ENCODE measurements around the gene TERT.

The TERT gene

DNA sequence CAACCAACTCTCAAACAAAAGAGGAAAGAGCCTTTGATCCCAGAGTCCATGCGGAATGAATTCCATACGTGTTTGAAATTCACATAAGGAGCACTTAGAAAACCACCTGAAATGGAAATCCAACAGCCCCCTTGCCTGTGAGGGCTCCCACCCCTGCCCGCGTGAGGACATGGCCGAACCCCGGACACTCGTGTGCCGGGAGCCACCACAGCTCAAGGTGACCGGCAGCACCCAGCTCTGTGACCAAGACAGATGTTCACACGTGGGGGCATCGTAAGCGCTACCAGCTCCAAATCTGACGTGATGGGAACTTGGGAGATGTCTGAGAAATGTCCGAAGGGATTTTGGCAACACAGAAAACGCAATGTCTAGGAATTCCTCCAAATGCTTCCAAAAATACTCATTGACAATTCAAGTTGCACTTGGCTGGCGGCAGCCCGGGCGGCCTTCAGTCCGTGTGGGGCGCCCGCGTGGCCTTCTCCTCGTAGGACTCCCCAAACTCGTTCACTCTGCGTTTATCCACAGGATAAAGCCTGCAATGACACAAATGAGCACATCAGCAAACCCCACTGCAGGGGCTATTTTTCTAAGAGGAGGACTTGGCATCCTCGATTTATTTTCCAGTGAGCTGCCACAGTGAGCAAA is 23.2 kb upstream of the TERT start:
- no peak for DNase-seq

DNA sequence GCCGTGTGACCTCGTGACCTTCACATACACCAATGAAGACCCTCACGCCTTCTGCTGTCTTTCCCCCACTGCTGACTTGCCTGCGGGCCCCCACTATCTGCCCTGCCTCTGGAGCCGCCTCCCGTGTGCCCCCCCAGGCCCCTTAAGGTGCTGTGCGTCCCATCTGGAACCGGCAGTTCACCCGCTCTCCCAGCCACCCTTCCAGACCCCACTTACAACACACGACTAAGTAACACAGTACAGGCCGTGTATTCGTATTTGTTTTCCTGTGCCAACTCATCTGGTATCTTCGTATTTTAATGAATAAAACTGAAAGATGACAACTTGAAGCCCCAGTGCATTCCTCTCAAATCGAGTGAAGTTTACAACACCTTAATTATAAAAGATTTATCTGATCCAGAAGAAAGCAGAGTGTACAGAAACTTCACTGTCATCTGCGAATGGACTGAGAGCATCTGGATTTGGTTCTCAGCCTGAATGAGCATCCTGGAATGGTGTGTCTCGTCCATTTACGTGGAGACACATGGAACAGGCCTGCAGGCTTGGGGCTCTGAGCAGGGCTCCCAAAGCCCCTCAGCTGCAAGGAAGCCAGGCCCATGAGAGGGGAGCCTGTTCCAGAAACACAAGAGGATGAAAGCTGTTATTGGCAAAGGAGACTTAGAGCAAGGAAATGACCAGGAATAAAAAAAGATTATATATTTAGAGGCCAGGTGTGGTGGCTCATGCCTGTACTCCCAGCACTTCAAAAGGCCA is 21.9 kb upstream of the TERT start:
- no peak for DNase-seq

DNA sequence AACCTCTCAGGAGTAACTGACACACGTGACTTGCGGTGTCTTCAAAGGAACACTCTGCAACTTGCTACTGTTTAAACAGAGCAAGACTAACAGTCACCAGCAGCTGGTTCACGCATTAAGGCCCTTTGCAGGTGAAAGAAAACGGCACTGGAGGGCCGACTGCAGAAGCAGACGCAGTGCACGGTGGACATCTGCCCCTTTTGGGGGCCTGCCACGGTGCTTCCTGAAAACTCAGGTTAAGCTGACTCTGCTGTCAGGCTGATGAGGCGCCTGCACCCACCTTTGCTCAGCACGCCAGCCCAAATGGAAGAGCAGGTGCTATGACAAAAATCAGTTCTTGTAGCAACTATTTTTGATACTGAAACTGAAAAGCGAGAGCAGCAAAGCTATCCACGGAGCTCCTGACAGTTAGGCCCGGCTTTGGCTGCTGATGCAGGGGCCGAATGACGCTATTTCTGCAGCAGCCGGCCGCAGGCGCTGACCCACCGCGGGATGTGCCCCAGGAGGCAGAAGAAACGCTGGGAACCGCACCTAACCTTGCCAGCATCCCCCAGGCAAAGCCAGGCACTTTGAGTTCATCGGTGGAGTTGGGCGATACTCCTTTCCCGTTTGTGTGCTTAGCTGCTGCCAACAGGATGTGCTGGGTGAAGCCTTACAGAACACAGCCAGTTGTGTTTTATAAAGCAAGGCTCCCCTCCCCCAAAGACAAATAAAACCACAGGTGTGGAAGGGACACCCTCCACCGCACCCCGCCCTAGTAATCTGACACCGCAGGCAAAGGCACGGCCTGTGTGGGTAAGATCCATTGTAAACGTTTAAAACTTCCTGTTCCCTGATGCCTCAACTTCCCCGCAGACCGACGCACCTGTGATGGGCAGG is 21.1 kb upstream of the TERT start:
- DNase-seq = no peak

DNA sequence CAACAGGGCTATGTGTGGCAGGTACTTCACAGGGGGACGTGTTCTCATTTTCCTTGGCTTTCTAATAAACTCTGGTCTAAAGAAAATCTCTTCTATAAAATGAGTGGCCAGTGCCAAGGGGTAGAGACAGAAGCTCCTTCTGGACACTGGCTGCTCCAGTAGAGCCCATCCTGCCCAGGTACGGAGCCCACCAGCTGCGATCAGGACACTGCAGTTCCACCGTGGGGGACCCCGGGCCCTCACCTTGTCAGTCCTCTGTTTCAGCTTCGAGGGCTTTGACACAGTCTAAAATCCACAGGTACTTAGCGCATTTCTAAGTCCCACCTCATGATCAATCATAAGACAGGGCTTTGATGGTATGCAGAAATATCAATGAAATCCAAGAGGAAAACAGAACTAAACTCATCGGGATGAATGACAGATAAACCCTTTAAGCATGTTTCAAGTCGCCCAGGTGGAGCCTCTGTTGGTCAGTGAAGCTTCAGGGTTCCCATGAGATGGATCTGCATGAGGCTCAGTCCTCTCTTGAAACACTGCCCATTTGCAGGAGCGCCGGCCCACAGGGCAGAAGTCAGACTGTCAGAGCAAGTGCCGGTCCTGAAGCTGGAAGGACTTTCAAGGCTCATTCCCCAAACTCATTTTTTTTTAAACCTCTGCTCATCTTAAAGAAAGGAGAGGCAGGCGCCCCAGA is 20.3 kb upstream of the TERT start:
- no peak for DNase-seq

DNA sequence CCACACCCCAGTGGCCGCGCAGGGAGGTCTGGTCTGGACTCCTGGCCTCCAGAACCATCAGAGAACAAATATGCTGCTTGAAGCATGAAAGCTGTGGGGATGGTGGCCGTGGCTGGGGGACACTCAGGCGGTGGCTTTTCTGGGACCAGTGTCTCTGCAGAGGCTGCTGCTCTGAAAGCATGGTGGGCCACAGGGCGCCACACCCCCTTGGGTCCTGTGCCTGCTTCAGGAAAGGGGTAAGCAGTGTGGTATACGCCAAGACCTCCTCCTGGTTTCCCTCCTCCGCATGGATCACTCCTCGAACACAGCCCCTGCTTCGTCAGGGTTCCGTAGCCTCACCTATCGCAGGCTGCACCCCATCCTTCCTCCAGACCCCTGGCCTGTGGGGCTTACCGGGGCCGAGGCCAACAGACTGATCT is 19.7 kb upstream of the TERT start:
- DNase-seq = no peak

DNA sequence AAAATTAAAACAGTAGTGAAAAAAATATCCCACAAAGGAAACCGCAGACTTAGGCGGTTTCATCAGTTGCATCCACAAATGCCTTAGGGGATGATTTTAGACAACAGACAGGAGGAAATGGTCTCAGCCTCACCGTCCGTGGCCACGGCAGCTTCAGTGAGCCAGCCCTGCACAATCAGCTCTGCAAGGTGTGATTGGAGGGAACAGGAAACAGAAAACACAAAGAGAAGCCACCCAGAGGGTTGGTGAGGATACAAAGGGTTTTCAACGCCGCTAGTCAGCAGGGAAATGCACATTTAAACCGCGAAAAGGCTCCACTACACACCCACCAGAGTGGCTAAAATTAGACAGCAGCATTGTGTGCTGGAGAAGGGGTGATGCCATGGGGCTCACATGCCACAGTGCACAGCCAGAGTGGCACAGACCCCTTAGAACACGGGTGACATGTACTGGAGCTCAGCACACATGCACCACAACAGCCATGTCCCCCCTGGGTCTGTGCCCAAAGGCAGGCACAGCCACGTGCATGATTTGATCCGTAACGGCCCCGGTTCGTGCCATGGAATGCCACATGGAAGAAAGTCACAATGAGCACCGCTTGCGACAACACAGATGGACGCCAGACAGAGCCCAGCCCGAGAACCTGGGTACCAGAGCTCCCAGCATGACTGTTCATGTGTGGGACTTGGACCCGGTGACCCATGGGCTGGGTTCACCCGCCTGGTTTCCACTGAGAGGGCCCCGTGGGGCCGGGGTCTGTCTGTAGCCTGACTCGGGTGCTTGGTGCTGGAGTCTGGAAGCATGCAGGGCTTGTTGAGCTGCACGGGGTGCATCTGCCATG is 18.3 kb upstream of the TERT start:
- no peak for DNase-seq

DNA sequence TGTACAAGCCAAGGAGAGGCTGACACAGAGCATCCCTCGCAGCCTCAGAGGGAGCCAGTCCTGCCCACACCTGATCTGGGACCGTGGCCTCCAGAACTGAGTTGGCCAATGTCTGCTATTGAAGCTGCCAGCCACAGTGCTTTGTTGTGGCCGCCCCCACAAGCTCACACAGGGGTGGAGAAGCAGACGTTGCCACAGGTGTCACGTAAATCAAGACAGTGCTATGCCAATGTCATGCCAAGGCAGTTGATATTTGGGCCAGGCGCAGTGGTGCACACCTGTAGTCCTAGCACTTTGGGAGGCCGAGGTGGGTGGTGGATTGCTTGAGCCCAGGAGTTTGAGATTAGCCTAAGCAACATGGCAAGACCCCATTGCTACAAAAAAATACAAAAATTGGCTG is 17.3 kb upstream of the TERT start:
- DNase-seq = no peak

DNA sequence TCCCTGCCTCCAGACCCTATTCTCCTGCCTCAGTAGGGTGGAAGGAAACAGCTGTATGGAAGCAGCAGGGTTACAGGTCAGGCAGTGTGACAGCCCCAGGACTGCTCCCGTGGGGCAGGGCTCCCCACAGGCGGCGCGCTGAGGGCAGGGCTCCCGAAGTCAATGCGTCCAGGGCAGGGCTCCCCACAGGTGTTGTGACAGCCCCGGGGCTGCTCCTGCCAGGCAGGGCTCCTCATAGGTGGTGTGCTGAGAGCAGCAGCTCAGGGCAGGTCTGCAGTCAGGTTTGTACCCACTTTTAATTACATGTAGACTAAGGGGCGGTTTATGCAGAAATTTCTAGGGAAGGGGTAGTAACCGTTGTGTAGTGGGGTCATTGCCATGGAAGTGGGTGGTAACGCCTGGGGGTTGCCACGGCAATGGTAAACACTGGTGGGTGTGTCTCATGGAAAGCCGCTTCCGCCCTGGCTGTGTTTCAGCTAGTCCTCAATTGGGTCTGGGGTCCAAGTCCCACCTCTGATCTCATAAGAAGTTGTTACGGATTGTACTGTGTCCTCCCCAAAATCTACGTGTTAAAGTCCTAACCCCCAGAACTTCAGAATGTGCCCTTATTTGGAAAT is 16.7 kb upstream of the TERT start:
- no peak for DNase-seq

DNA sequence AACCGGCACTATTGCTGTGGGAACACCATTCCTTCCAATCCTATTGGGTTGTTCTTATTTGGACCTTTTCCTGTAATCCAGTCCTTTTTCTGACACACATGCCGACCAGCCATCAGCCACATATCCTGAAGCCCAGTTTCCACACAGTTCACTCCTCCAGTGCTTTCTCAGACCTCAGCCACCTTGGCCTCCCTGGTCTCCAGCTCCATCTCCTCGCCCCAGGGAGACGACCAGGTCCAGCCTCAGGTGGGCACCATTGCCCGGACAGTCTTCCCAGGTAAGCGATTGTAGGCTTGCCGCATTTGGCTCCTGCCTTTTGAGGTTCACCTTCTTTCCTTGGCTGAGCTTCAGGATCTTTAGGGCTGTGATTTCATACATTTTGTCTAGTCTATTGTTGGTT is 15.2 kb upstream of the TERT start:
- no peak for DNase-seq

DNA sequence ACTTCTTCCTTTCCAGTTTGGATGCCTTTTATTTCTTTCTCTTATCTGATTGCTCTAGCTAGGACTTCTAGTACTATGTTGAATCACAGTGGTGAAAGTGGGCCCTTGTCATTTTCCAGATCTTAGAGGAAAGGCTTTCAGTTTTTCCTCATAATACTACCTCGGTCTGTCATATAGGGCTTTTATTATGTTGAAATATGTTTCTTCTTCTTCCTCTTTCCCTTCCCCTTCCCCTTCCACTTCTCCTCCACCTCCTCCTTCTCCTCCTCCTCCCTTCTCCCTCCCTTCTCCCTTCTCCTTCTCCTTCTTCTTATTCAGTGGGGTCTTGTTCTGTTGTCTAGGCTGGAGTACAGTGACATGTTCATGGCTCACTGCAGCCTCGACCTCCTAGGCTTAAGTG is 9.2 kb upstream of the TERT start:
- DNase-seq = no peak

DNA sequence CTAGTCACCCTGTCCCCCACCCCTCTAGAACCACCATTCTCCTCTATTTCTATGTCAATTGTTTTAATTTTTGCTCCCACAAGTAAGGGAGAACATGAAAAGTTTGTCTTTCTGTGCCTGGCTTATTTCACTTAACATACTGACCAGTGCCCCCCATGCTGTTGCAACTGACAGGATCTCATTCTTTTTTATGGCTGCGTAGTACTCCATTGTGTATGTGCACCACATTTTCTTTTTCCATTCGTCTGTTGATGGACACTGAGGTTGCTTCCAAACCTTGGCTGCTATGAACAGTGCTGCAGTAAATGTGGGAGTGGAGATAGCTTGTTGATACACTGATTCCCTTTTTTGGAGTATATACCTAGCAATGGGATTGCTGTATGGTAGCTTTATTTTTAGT is 7.4 kb upstream of the TERT start:
- DNase-seq = no peak

DNA sequence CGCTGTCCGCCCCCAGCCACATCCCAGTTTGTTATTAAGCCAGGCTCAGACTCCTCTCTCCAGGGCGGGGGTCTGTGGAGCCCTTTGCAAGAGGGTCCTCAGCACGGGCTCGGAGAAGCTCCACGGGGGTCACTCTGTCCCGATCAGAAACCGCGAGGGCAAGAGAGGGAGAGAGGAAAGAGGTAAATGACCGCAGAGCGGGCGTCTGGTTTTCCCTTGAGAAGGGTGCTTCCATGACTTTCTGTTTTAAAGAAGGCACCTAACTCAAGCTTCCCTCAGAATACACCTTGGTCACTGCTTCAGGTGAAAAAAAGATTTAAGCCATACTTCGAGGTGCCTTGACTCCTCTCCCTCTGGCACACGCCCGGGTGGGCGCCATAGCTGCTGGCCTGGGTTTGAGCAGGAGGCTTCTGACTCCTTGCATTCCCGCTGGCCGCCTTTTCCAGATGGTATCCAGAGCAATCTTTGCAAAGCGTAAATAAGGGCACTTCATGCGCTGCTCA is 5.8 kb upstream of the TERT start:
- DNase-seq = no peak

DNA sequence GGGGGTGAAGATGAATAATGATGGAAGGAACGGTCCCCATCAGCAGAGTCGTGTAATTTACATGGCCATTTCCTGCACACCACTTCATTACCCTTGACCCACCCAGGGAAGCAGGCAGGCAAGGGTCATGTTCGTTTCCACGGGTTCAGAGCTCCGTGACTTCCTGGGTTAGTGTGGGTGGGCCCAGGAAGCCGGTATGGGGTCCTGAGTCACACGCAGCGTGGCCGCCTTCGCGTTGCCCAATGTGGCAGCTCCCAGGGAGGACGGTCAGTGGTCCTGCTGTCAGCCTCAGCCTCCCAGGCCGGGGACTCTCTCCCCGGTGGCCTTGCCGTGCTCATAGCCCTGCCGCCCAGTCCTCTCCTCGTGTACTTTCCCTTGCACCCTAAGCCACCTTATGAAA is 5.1 kb upstream of the TERT start:
- no peak for DNase-seq

DNA sequence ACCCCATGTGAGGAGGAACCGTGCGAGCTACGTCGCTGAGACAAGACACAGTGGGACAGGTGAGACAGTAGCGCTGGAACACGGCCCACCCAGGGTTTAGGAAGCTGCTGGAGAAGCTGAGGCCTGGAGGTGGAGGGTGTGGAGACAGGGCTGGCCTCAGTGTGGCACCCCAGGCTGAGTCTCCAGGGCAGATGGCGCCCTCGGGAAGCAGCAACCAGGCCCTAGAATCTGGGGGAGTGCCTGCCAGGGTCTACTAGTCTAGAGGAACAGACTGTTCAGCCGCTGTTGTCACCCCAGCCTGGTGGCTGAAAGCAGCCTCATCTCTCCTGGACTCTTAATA is 4.6 kb upstream of the TERT start:
- no peak for DNase-seq

DNA sequence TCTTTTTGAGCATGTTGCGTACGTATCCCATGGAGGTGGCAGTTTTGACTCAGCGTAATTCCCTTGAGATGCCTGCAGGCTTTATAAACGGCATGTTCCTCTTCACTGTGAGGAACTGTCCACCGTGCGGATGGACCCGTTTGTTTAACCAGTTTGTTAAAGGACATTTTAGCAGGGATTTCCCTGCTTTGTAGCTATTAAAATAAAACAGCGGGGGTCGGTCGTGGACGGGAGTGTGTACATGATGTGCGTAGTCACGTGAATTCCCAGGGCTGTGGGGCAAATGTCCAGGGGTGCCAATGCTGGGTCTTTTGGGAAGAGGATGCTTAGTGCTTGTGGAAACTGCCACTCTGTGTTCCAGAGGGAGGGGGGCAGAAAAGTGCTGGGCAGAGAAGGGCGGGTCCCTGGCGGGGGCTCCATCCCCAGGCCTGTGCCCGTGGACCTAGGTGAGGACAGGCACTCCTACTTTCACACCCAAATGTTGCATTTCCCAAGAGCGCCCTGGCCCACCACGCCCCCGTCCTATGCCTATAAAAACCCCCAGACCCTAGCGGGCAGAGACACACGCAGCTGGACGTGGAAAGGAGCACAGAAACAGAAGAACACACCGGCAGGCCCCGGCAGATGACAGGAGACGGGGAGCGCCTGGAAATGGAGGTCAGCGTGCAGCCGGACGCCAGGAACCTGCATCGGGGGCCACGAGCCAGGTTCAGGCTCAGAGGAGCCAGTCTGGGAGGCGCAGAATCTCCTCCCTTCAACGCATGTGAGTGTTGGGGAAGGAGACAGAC is 4.0 kb upstream of the TERT start:
- DNase-seq = no peak

DNA sequence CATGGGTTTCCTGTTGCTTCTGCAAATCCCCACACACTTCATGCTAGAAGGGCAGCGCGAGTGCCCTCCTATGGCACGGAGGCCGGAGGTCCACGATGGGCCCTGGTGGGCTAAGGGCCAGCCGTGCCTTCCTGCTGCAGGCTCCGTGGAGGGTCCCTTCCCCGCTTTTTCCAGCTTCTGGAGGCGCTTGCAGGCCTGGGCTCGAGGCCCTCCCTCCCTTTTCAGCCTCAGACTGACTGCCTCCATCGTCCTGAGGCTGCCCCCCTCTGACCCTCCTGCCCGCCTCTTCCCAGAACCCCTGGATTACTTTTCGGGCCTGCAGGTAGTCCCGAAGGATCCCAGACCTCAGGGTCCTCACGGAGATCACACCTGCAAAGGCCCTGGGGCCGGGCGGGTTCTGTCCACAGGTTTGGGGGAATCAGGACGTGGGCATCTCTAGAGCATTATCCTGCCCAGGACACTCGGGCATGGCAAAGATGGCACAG is 3.2 kb upstream of the TERT start:
- no peak for DNase-seq

DNA sequence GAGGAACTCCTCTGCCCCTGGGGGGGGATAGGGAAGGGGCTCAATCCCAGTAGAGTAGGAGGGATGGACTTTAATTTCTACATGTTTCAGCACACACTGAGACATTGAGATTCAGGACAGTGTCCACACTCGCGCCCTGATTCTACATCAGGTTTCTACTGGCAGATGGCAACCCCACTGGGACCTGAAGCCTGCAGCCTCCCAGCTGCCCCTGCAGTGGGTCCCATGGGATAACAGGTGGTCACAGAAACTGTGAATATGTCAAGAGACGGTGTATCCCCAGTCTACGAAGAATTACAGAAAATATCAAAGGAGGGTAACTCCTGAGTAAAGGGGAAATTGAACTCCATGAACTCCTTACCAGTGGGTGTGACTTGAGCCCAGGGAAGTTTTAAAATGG is 2.4 kb upstream of the TERT start:
- no peak for DNase-seq

DNA sequence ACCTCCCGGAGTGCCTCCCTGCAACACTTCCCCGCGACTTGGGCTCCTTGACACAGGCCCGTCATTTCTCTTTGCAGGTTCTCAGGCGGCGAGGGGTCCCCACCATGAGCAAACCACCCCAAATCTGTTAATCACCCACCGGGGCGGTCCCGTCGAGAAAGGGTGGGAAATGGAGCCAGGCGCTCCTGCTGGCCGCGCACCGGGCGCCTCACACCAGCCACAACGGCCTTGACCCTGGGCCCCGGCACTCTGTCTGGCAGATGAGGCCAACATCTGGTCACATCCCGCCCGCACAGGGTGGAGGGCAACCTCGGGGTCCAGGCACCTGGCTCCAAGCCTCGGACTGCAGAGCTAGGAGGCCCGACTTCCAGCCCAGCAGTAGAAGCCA is 776 bp upstream of the TERT start:
- DNase-seq = no peak

DNA sequence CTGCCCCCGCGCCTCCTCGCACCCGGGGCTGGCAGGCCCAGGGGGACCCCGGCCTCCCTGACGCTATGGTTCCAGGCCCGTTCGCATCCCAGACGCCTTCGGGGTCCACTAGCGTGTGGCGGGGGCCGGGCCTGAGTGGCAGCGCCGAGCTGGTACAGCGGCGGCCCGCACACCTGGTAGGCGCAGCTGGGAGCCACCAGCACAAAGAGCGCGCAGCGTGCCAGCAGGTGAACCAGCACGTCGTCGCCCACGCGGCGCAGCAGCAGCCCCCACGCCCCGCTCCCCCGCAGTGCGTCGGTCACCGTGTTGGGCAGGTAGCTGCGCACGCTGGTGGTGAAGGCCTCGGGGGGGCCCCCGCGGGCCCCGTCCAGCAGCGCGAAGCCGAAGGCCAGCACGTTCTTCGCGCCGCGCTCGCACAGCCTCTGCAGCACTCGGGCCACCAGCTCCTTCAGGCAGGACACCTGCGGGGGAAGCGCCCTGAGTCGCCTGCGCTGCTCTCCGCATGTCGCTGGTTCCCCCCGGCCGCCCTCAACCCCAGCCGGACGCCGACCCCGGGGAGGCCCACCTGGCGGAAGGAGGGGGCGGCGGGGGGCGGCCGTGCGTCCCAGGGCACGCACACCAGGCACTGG is 548 bp downstream of the TERT start:
- DNase-seq = no peak

Data from SW 1271 (cell line).